ENCODE results near the gene BUB1B.

The BUB1B gene

GRCh38 chr15:40183636-40184463, 23.0 kb downstream of the BUB1B start:
- no peak for TF ChIP-seq CTCF (conservative IDR thresholded peaks at IDR 0.05)
- no peak overlapping the region for H3K27ac ChIP-seq

GRCh38 chr15:40190591-40190990, 29.7 kb downstream of the BUB1B start:
- no peak for TF ChIP-seq CTCF (conservative IDR thresholded peaks at IDR 0.05)

GRCh38 chr15:40192942-40193341, 32.1 kb downstream of the BUB1B start:
- TF ChIP-seq CTCF (conservative IDR thresholded peaks at IDR 0.05): no peak
- H3K27ac ChIP-seq: no peak overlapping the region

More at GRCh38 chr15:40190591-40190990, 29.7 kb downstream of the BUB1B start:
- H3K27ac ChIP-seq: no peak overlapping the region

- no peak overlapping the region for H3K27ac ChIP-seq
- TF ChIP-seq CTCF (conservative IDR thresholded peaks at IDR 0.05): no peak
These were observed 36.6 kb downstream of the BUB1B start for GRCh38 chr15:40197434-40197833.

- H3K27ac ChIP-seq: no peak overlapping the region
- TF ChIP-seq CTCF (conservative IDR thresholded peaks at IDR 0.05): no peak
These were observed 37.7 kb downstream of the BUB1B start for GRCh38 chr15:40198355-40199085.

- no peak overlapping the region for H3K27ac ChIP-seq
- no peak for TF ChIP-seq CTCF (conservative IDR thresholded peaks at IDR 0.05)
These were observed 43.2 kb downstream of the BUB1B start for GRCh38 chr15:40204100-40204499.

- peak; percentile 88 for TF ChIP-seq CTCF (conservative IDR thresholded peaks at IDR 0.05)
- peak overlapping the region; percentile 79 for H3K27ac ChIP-seq
These were observed 56.4 kb downstream of the BUB1B start for GRCh38 chr15:40217166-40217824.
